Measurements from ENCODE around the gene ASTN1. TPM values are rescaled to one million over a fixed set of nuclear protein-coding genes. Genes with fewer than 3 reads are reported as not detected.

The ASTN1 gene
- total RNA-seq, 1 experiment from 2014 or later, result 0.05 TPM

DNA sequence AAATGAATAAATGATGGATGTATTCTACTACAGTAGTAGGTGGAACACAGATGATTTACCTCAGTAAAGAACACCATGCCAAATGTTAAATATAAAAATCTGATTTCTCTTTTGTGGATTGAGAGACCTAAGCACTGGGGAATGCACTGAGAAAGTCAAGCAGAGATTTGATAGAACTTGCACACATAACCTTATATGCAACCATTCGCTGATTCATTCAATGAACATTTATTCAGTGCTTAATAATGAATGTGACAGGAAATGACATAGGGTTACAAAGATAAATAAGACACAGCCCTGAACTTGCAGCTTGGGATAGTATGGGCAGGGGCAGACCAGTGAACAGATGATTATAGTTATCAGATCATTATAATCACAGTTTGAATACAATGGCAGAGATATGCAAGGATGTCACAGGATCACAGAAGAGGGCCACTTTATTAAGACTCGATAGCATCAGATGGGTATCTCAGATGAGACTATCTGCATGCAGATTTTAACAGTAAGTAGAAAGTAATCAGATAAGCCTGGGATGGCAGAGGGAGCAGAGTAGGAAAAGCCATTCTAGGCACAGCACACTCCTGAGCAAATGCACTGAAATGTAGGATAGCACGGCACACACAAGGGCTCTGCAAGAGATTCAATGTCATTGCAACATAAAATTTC is 169.4 kb downstream of the ASTN1 start:
- no peaks in the 10 kb centered on the region for H3K27me3 ChIP-seq (ENCODE audit: control insufficient read depth, insufficient read depth, low read length)
- in situ Hi-C loops (cut with HindIII; ENCODE audit: low pct_unique_long_range_greater_than_20kb, low sequenced_read_pairs), result no loop called here
- CTCF ChIA-PET, result no interaction called here
- TF ChIP-seq, protein P1, sequence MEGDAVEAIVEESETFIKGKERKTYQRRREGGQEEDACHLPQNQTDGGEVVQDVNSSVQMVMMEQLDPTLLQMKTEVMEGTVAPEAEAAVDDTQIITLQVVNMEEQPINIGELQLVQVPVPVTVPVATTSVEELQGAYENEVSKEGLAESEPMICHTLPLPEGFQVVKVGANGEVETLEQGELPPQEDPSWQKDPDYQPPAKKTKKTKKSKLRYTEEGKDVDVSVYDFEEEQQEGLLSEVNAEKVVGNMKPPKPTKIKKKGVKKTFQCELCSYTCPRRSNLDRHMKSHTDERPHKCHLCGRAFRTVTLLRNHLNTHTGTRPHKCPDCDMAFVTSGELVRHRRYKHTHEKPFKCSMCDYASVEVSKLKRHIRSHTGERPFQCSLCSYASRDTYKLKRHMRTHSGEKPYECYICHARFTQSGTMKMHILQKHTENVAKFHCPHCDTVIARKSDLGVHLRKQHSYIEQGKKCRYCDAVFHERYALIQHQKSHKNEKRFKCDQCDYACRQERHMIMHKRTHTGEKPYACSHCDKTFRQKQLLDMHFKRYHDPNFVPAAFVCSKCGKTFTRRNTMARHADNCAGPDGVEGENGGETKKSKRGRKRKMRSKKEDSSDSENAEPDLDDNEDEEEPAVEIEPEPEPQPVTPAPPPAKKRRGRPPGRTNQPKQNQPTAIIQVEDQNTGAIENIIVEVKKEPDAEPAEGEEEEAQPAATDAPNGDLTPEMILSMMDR (IDR thresholded peaks at IDR 0.05), result no peak
- TF ChIP-seq TCF7L2 (IDR thresholded peaks at IDR 0.05; ENCODE audit: low read depth, low read length), result no peak
- no peak for TF ChIP-seq SIN3A (IDR thresholded peaks at IDR 0.05; ENCODE audit: borderline replicate concordance, insufficient read depth, low read depth, low read length)
- TF ChIP-seq POLR2AphosphoS5 (IDR thresholded peaks at IDR 0.05; ENCODE audit: low read depth, low read length), result no peak
- TF ChIP-seq, protein P2, sequence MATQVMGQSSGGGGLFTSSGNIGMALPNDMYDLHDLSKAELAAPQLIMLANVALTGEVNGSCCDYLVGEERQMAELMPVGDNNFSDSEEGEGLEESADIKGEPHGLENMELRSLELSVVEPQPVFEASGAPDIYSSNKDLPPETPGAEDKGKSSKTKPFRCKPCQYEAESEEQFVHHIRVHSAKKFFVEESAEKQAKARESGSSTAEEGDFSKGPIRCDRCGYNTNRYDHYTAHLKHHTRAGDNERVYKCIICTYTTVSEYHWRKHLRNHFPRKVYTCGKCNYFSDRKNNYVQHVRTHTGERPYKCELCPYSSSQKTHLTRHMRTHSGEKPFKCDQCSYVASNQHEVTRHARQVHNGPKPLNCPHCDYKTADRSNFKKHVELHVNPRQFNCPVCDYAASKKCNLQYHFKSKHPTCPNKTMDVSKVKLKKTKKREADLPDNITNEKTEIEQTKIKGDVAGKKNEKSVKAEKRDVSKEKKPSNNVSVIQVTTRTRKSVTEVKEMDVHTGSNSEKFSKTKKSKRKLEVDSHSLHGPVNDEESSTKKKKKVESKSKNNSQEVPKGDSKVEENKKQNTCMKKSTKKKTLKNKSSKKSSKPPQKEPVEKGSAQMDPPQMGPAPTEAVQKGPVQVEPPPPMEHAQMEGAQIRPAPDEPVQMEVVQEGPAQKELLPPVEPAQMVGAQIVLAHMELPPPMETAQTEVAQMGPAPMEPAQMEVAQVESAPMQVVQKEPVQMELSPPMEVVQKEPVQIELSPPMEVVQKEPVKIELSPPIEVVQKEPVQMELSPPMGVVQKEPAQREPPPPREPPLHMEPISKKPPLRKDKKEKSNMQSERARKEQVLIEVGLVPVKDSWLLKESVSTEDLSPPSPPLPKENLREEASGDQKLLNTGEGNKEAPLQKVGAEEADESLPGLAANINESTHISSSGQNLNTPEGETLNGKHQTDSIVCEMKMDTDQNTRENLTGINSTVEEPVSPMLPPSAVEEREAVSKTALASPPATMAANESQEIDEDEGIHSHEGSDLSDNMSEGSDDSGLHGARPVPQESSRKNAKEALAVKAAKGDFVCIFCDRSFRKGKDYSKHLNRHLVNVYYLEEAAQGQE (IDR thresholded peaks at IDR 0.05; ENCODE audit: insufficient read depth in 1 of 2, low read depth in 2 of 2, low read length in 1 of 2), result no peak
- no peak overlapping the region for H3K27ac ChIP-seq (ENCODE audit: low read length)
- POLR2A ChIA-PET, result no interaction called here
- no peaks in the 10 kb centered on the region; the same call in 1 of the 2 replicates for H3K4me1 ChIP-seq (ENCODE audit: control insufficient read depth, insufficient read depth, low read length)
- no TSS peak for BruUV-seq (replicated peaks)
- intact Hi-C loops (cut with micrococcal nuclease; ENCODE audit: unreplicated experiment), result no loop called here
- DNase-seq (ENCODE audit: low read depth, low spot score) (no peak), ATAC-seq (no peak)
- H3K9me3 ChIP-seq (ENCODE audit: control insufficient read depth, insufficient read depth, low read depth, low read length), result no peaks in the 10 kb centered on the region
- H3K4me3 ChIP-seq (ENCODE audit: low read depth in 2 of 2, low read length in 2 of 2), result no peak overlapping the region
- H3K36me3 ChIP-seq (ENCODE audit: control insufficient read depth, insufficient read depth, low read length), result no peaks in the 10 kb centered on the region

DNA sequence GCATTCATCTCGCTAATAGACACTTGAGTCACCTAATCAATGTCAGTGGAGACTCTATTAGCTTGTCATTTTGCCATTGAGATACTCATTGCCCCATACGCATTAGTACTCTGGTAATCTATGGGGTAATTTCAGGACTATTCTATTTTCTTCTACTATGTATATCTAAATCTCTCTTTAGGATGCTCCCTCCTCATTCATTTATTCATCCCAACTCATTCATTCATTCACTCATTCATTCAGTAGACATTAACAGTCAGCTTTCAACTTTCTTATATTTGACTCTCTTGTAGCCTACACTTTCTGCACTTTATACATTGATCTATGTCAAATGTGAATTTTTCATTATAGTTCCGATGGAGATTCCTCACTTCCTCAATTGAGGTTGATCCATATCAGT is 170.9 kb downstream of the ASTN1 start:
- TF ChIP-seq, protein P1 (IDR thresholded peaks at IDR 0.05), result no peak
- TF ChIP-seq POLR2AphosphoS5 (IDR thresholded peaks at IDR 0.05; ENCODE audit: low read depth, low read length), result no peak
- no peak for TF ChIP-seq TCF7L2 (IDR thresholded peaks at IDR 0.05; ENCODE audit: low read depth, low read length)
- TF ChIP-seq SIN3A (IDR thresholded peaks at IDR 0.05; ENCODE audit: borderline replicate concordance, insufficient read depth, low read depth, low read length), result no peak
- TF ChIP-seq, protein P2 (IDR thresholded peaks at IDR 0.05; ENCODE audit: insufficient read depth in 1 of 2, low read depth in 2 of 2, low read length in 1 of 2), result no peak
- H3K27me3 ChIP-seq (ENCODE audit: control insufficient read depth, insufficient read depth, low read length), result no peaks in the 10 kb centered on the region
- POLR2A ChIA-PET, result no interaction called here
- H3K4me1 ChIP-seq (ENCODE audit: control insufficient read depth, insufficient read depth, low read length), result no peaks in the 10 kb centered on the region; the same call in 1 of the 2 replicates
- H3K36me3 ChIP-seq (ENCODE audit: control insufficient read depth, insufficient read depth, low read length), result no peaks in the 10 kb centered on the region
- H3K9me3 ChIP-seq (ENCODE audit: control insufficient read depth, insufficient read depth, low read depth, low read length), result no peaks in the 10 kb centered on the region
- intact Hi-C loops (cut with micrococcal nuclease; ENCODE audit: unreplicated experiment), result no loop called here
- H3K4me3 ChIP-seq (ENCODE audit: low read depth in 2 of 2, low read length in 2 of 2), result no peak overlapping the region
- DNase-seq (ENCODE audit: low read depth, low spot score) (no peak), ATAC-seq (no peak)
- in situ Hi-C loops (cut with HindIII; ENCODE audit: low pct_unique_long_range_greater_than_20kb, low sequenced_read_pairs), result no loop called here
- no TSS peak for BruUV-seq (replicated peaks)
- CTCF ChIA-PET, result no interaction called here
- no peak overlapping the region for H3K27ac ChIP-seq (ENCODE audit: low read length)

Measured in Panc1 (cell line).